ENCODE results near the gene P2RX3.

- TF ChIP-seq CTCF (IDR thresholded peaks at IDR 0.05) (no peak), EP300 (IDR thresholded peaks at IDR 0.05) (no peak), POLR2A (IDR thresholded peaks at IDR 0.05) (no peak)
Measured at GRCh38 chr11:57419146-57419545, 81.0 kb downstream of the P2RX3 start.

Data from tibial nerve (tissue), 4 donors.